DOHH2 (cell line): ENCODE measurements around the gene VWA7.

Experiments
- H3F3A ChIP-seq: fragments of 200-600 bp; sonication (generic), shearing (Covaris generic); 2 replicates; pipeline ENCODE4 v1.6.0; 2016; ENCODE audit warnings: antibody characterized with exemption, mild to moderate bottlenecking; ENCODE audit not compliant: control insufficient read depth, insufficient read depth
- H3K27ac ChIP-seq: fragments of 200-600 bp; sonication (generic); 2 replicates; pipeline ENCODE4 v1.5.1; 2014; ENCODE audit warnings: low read depth, mild to moderate bottlenecking, low read length, moderate library complexity
- H3K27me3 ChIP-seq: fragments of 200-600 bp; sonication (generic); 2 replicates; pipeline ENCODE4 v1.6.1; 2014; ENCODE audit warnings: mild to moderate bottlenecking, low read length, mixed read lengths; ENCODE audit not compliant: control insufficient read depth
- H3K36me3 ChIP-seq: fragments of 200-600 bp; sonication (generic); 2 replicates; pipeline ENCODE4 v1.6.1; 2014; ENCODE audit warnings: mild to moderate bottlenecking, low read length, moderate library complexity, mixed read lengths; ENCODE audit not compliant: control insufficient read depth
- H3K4me1 ChIP-seq: fragments of 200-600 bp; sonication (generic); 2 replicates; pipeline ENCODE4 v1.6.1; 2014; ENCODE audit warnings: mild to moderate bottlenecking, low read length, mixed read lengths; ENCODE audit not compliant: control insufficient read depth
- H3K4me2 ChIP-seq: fragments of 200-600 bp; sonication (generic); 2 replicates; pipeline ENCODE4 v1.6.0; 2014; ENCODE audit warnings: mild to moderate bottlenecking, low read length, moderate library complexity
- H3K4me3 ChIP-seq: fragments of 200-600 bp; sonication (generic); 2 replicates; pipeline ENCODE4 v1.5.1; 2014; ENCODE audit warnings: mild to moderate bottlenecking, low read length, mixed read lengths
- H3K79me2 ChIP-seq: fragments of 200-600 bp; sonication (generic); 2 replicates; pipeline ENCODE4 v1.6.1; 2014; ENCODE audit warnings: mild to moderate bottlenecking, low read length, mixed read lengths; ENCODE audit not compliant: control insufficient read depth
- H3K9me2 ChIP-seq: fragments of 200-600 bp; sonication (generic); replicated peaks from 2 replicates; pipeline ENCODE4 v1.6.1; 2014; ENCODE audit warnings: mild to moderate bottlenecking, low read length, mixed read lengths; ENCODE audit not compliant: control insufficient read depth
- H3K9me3 ChIP-seq: fragments of 200-600 bp; sonication (generic); 2 replicates; pipeline ENCODE4 v1.6.1; 2014; ENCODE audit warnings: antibody characterized with exemption, low read length, mixed read lengths; ENCODE audit not compliant: control insufficient read depth, insufficient read depth
- H4K20me1 ChIP-seq: fragments of 200-600 bp; sonication (generic); 2 replicates; pipeline ENCODE4 v1.6.0; 2014; ENCODE audit warnings: low read depth, mild to moderate bottlenecking, antibody characterized with exemption, low read length, moderate library complexity; ENCODE audit not compliant: control insufficient read depth, insufficient read depth
- CTCF ChIP-seq: fragments of 200-600 bp; sonication (generic); IDR thresholded peaks from one replicate; pipeline ENCODE4 v1.5.1; 2014; ENCODE audit warnings: antibody characterized with exemption, mild to moderate bottlenecking, low read depth, low read length; ENCODE audit not compliant: poor library complexity, severe bottlenecking
- EZH2phosphoT487 ChIP-seq: fragments of 200-600 bp; sonication (generic); IDR thresholded peaks from 2 replicates; pipeline ENCODE4 v1.6.1; 2017; ENCODE audit warnings: borderline replicate concordance, mild to moderate bottlenecking, antibody characterized with exemption, low read length, moderate library complexity, mixed read lengths

VWA7 gene

DNA sequence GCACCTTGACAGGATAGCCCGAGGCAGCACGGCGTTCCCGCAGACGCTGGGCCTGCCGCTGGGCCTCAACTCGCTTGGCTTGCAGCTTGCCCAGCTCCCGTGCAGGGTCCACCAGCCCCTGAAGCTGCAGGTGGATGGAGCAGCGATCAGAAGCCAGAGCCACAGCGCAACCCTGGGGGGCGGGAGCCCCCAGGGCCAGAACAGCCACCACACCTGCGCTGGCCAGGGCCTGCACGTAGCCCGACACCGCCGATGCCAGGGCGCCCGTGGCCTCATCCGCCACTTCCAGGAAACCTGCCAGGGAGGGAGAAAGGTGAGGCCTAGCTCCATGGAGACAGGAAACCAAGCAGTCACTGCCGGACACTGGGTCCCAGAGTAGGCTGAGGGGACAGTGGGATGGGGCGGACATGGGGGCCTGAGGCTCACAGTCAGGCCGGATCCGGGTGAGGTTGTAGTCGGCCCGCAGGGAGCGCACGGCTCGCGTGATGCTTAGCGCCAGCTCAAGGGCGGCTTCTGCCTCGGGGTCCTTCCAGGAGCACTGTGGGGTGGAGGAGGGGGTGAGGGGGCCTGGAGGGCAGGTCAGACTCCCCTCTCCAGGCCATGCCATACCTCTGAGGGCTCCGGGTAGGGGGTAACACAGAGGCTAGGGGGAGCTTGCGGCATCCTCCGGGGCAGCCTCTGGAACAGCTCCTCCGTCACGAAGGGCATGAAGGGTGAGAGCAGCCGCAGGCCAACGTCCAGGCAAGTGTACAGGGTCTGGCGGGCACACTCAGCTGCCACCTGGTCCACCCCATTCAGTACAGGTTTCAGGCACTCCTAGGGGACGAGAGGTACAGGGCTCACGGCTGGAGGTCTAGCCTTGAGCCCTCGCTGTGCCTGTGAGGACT, 2.1 kb upstream of the VWA7 start:
- no peak overlapping the region for H3K27ac ChIP-seq
- H3K27me3 ChIP-seq, result no peaks in the 10 kb centered on the region
- H3K79me2 ChIP-seq, result no peaks in the 10 kb centered on the region
- no peak overlapping the region for H3K4me3 ChIP-seq
- peaks cover 17% of the 10 kb centered on the region for H3K4me1 ChIP-seq
- no peaks in the 10 kb centered on the region for H4K20me1 ChIP-seq
- H3K9me3 ChIP-seq, result no peaks in the 10 kb centered on the region
- TF ChIP-seq CTCF, result no peak
- TF ChIP-seq EZH2phosphoT487, result no peak
- no peaks in the 10 kb centered on the region for H3F3A ChIP-seq
- H3K36me3 ChIP-seq, result peaks cover 60% of the 10 kb centered on the region
- no peak overlapping the region for H3K4me2 ChIP-seq
- no peaks in the 10 kb centered on the region for H3K9me2 ChIP-seq

GRCh38 chr6:31778193-31778592, 1.1 kb upstream of the VWA7 start:
- H3K4me2 ChIP-seq, result no peak overlapping the region

GRCh38 chr6:31777667-31778050, 531 bp upstream of the VWA7 start:
- Histone ChIP-seq H3K79me2 (no peaks in the 10 kb centered on the region), H3K9me3 (no peaks in the 10 kb centered on the region), H3K4me3 (no peak overlapping the region), H3K36me3 (peaks cover 49% of the 10 kb centered on the region), H3K4me2 (peak overlapping the region; percentile 43; the same call in 1 of the 2 replicates), H3K27me3 (no peaks in the 10 kb centered on the region), H3K27ac (no peak overlapping the region), H4K20me1 (no peaks in the 10 kb centered on the region), H3K9me2 (no peaks in the 10 kb centered on the region), H3K4me1 (peaks cover 17% of the 10 kb centered on the region), H3F3A (no peaks in the 10 kb centered on the region)
- no peak for TF ChIP-seq EZH2phosphoT487
- TF ChIP-seq CTCF, result no peak

More at GRCh38 chr6:31778193-31778592, 1.1 kb upstream of the VWA7 start:
- Histone ChIP-seq H4K20me1 (no peaks in the 10 kb centered on the region), H3K27ac (no peak overlapping the region), H3K4me1 (peaks cover 17% of the 10 kb centered on the region), H3K9me3 (no peaks in the 10 kb centered on the region), H3F3A (no peaks in the 10 kb centered on the region), H3K79me2 (no peaks in the 10 kb centered on the region), H3K27me3 (no peaks in the 10 kb centered on the region), H3K4me3 (no peak overlapping the region), H3K36me3 (peaks cover 54% of the 10 kb centered on the region), H3K9me2 (no peaks in the 10 kb centered on the region)
- TF ChIP-seq CTCF (no peak), EZH2phosphoT487 (no peak)
